ENCODE results near the gene RPL23.

Gene RPL23

DNA sequence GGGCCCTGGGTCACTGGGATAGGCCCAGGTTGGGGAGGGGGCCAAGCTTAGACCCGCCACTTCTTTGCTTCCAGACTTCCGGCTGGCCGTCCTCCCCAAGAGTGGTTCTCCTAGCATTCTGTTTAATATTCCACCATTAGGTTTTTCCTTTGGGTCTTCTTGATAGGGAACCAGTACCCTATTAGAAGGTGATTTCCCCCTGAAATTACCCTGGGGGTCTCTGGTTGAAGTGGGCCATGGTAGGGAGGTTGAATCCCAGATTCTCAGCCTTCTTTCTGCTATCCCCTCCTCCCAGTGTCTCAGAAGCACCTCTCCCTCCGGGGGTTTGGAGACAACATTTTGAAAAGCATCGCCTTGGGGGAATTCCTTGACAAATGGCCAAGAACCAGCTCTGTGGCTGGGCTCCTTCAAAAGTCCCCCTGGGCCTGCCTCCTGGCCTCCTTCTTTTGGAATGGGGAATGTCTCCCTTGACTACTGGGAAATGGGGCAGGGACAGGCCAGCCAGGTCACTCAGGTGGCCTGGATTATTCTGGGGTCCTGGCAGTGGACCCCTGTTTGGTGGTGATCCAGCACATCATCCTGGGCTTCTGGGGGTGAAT, 22.1 kb upstream of the RPL23 start:
- no peak for DNase-seq
- no peak for TF ChIP-seq POLR2A (IDR thresholded peaks at IDR 0.05; ENCODE audit: low read length)
- TF ChIP-seq GATA1 (IDR thresholded peaks at IDR 0.05; ENCODE audit: low read depth, low read length) = no peak

GRCh38 chr17:38874505-38875400, 21.2 kb upstream of the RPL23 start:
- DNase-seq = peak; percentile 60 to 69

DNA sequence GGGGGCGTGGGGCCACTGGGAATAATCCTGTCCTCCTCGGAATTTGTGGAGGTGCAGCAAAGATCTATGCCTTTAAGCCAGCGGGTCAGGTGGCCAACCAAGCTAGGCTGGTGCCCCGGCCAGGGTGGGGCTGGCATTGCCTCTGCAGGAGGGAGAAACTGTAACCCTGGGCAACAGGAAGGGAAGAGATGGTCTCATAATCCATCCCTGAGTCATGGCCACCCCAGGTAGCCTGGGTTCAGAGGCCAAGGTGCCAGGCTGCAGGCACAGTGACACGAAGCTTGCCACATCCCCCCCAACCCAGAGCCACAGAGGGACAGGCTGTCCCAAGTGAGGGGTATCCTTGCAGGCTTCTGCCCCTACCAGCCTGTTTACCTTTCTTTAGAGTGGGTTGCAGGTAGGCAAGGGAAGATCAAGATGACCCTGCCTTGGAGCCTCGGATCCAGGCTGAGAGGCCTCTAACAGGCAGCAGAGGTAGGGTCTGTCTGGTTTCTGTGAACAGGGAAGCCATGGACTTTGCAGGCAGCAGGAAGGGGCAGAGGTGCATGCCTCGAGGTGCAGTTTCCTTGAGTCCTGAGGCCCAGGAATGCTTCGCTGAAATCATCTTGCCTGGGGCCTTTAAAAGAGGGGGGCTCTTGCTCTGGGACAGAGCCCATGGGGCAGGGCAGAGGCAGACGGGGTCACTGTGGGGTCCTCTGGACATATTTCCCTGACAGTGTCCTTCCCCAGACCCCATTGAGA, 20.3 kb upstream of the RPL23 start:
- TF ChIP-seq POLR2A (IDR thresholded peaks at IDR 0.05; ENCODE audit: low read length) (no peak), GATA1 (IDR thresholded peaks at IDR 0.05; ENCODE audit: low read depth, low read length) (no peak)
- DNase-seq = no peak

More at GRCh38 chr17:38874505-38875400, 21.2 kb upstream of the RPL23 start:
- TF ChIP-seq GATA1 (IDR thresholded peaks at IDR 0.05; ENCODE audit: low read depth, low read length) = no peak
- TF ChIP-seq POLR2A (IDR thresholded peaks at IDR 0.05; ENCODE audit: low read length) = no peak

DNA sequence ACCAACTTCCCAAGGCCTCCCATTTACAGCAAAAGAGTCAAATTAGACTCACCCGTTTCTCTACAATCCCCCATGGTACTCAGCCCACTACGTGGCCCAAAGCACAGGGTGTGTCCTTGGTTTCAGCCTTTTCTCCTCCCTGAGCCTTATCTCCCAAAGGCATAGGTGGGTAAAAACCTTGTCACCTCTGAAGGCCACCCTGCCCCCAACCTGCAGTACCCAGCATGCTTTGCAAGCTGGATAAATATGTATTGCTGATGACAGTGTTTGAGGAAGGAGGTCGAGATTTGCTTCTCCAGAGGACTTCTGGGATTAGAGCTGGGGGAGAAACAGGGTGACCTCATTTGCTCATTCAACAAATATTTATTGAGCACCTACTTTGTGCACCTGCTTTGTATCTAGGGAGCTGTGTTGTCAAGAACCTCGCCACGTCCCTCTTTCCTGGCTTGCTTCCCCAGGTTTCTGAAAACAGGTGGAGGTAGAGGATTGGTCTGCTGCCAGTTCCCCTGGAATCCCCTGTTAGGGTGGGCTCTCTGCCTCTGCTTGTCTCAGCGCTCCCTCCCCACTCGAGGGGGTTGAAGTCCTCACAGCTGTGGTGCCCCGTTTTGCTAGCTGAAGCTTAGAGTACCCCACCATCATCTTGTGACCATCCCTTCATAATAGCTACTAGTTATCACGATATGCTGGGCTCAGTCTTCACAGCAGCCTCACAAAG, 19.3 kb upstream of the RPL23 start:
- TF ChIP-seq GATA1 (IDR thresholded peaks at IDR 0.05; ENCODE audit: low read depth, low read length) (no peak), POLR2A (IDR thresholded peaks at IDR 0.05; ENCODE audit: low read length) (no peak)
- DNase-seq = peak; percentile 60 to 63

DNA sequence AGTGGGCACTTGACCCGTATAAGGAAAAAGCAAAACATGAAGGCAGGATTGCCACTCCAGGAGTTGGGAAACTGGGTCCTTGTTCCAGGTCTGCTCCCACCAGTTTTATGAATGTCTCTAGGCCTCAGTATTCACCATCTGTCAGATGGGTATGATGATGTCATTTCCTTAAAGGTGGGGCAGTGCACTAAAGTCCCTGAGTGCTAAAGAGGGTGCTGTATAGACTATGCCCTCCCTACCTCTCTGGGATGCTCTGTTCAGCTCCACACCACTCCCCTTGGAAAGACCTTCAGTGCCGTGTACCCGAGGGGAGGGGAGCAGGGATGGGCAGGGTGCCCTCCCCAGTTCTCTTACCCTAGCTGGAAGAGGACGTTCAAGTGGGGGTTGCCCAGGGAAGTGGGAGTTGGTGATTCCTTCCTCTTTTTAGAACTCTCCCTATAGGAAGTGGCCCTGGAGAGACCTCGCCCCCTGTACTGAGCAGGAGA, 18.5 kb upstream of the RPL23 start:
- DNase-seq = no peak
- TF ChIP-seq POLR2A (IDR thresholded peaks at IDR 0.05; ENCODE audit: low read length) (no peak), GATA1 (IDR thresholded peaks at IDR 0.05; ENCODE audit: low read depth, low read length) (no peak)

GRCh38 chr17:38871247-38872015, 17.9 kb upstream of the RPL23 start:
- TF ChIP-seq GATA1 (IDR thresholded peaks at IDR 0.05; ENCODE audit: low read depth, low read length) (no peak), POLR2A (IDR thresholded peaks at IDR 0.05; ENCODE audit: low read length) (peak; percentile 46)
- peak; percentile 89 to 92 for DNase-seq

DNA sequence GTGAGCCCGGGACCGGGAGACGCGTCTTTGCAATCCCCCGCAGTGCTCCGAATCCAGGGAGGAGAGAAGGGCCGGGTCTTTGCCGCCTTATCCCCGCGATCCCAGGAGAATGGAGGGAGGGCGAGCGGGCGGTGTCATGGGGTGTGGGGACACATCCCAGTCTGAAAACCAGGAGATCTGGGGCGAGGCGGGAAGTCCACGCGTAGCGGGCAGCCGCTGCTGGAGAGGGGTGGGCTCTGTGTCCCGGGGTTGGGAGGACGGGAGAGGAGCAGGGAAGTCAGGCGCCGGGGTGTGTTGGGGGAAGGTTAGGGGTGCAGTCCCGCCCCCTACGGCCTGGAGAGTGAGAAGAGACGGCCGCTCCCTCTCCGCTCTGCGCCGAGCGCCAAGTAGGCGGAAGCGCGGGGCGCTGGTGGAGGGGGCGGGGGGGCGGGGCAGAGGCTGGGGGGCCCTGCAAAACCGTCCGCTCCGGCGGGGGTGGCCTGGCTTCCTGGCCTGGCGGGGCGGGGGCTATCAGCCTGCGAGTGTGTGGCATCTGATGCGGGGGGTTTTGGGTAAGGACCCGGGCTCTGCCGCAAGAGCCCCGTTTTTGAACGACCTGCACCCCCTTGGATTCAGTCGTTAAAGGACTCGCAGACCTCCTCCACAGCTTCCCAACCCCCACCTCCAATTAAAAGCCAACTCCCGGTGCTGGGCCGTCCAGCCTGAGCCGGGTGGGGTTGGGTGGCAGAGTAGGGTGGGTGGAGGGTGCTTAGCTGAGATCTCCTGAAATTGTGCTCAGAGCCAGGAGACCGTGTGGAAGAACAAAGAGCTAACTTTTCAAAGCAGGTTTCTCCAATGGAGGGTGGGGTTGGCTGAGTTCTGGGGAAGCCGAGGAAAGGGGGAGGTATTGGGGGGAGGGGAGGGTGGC, 17.0 kb upstream of the RPL23 start:
- TF ChIP-seq POLR2A (IDR thresholded peaks at IDR 0.05; ENCODE audit: low read length) (peak; percentile 63), GATA1 (IDR thresholded peaks at IDR 0.05; ENCODE audit: low read depth, low read length) (no peak)
- DNase-seq = peak; percentile 79 to 83

DNA sequence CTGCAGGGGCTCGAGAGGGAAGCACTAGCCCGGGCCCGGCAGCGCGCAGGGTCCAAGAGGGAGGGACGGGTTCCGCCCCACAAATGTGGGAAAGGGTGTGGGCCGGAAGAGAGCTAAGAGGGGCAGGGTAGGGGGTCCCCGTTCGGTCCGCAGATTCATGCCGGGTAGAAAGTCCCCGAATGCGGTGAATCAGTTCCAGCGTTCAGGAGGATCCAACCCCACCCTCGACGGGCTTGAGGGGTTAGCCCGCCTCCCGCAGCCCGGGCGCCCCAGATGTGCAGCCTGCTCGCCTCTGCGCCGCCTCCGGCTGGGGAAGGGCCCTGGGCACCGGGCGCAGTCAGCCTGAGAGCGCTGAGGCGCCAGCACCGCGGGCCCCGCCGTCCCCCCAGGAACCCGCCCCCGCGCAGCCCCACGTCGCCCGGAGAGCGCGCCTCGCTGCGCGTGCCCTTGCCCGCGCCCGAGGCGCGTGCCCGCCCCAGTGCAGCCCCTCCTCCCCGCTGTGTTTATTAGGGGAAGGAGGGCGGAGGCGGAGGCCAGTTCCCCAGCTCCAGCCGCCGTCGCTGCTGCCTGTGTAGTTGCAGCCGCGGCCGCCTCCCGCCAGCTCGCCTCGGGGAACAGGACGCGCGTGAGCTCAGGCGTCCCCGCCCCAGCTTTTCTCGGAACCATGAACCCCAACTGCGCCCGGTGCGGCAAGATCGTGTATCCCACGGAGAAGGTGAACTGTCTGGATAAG, 16.2 kb upstream of the RPL23 start, which contains the start of gene LASP1:
Gene LASP1 (plus strand): TSS at position 533 of the 733 bp plus-strand sequence. CDS start 132 bp downstream, at position 665.
- TF ChIP-seq GATA1 (IDR thresholded peaks at IDR 0.05; ENCODE audit: low read depth, low read length) (no peak), POLR2A (IDR thresholded peaks at IDR 0.05; ENCODE audit: low read length) (peak; percentile 86)
- peak; percentile 89 to 92 for DNase-seq

DNA sequence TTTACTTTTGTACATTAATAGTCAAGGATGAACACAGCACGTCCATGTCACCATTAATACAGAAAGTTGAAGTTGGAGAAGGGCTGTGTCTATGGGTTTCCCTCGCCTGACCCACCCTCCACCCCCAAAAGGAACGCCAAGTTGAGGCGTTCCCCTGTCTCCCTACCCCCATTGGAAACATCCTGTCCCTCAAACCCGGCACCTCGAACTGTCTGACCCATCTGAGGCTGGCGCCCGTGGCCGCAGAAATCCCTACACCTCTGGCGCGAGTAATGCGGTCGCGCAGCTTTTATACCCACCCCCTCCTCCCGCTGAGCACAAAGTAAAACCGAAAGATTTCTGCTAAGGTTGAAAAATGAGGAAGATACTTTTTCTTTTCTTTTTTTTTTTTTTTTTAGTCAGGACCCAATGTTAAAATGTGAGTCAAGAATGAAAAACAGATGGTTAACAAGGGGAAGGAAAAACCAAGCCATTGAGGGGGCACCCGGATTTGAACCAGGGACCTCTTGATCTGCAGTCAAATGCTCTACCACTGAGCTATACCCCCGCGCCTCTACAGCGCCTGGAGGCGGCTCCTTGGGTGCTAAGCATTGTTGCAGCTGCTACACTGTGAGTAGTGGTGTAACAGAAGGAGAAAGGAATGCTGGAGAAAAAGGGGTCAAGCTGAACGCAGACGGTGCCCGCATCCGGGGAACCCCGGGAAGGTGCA, 15.4 kb upstream of the RPL23 start:
- no peak for TF ChIP-seq GATA1 (IDR thresholded peaks at IDR 0.05; ENCODE audit: low read depth, low read length)
- TF ChIP-seq POLR2A (IDR thresholded peaks at IDR 0.05; ENCODE audit: low read length) = no peak
- DNase-seq = peak; percentile 87 to 94

DNA sequence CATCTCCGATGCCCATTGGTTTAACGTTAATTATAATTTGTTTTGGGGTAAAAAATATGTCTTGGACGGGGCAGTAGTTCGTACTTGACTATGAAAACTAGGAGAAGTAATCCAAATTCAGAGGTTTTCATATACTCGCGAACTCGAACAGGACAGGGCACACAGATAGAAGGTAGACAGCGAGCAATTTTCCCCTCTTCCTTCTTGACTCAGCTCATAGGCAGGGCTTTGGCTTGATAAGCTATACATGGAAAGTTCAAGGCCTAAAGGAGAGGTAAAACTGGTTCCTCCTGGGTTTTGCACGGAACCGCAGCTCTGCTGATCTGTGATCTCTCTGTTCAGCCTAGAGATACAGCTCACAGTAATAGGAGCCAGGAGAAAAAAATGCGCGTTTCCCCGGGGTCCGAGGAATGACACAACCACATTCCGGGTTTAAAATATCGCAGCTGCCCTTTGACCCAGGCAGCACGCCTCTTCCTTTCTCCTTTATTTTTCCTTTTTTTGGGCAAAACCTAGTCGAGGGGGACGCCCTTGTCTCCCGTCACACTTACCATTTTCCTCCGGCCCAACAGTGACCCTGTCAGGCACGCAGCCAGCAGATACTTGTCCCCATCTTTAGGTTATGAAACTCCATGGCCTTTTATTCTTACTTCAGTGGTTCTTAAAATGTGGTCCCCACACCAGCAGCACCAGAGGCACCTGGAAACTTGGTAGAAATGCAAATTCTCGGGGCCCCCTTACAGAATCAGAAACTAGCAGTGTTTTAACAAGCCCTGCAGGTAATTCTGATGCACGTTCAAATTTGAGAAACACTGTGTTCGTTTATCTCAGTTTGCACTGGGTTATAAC, 14.7 kb upstream of the RPL23 start:
- TF ChIP-seq POLR2A (IDR thresholded peaks at IDR 0.05; ENCODE audit: low read length) (no peak), GATA1 (IDR thresholded peaks at IDR 0.05; ENCODE audit: low read depth, low read length) (no peak)
- DNase-seq = peak; percentile 66 to 75

All from erythroblast (primary cell).